HG02938 (cell line): ENCODE data around the gene WDR6.

Source experiments
- ATAC-seq: cut with Tn5 transposase; IDR thresholded peaks from one replicate; pipeline ENCODE4 v1.9.1; 2021; ENCODE audit warnings: mild to moderate bottlenecking, moderate library complexity; ENCODE audit not compliant: unreplicated experiment

Gene WDR6, protein sequence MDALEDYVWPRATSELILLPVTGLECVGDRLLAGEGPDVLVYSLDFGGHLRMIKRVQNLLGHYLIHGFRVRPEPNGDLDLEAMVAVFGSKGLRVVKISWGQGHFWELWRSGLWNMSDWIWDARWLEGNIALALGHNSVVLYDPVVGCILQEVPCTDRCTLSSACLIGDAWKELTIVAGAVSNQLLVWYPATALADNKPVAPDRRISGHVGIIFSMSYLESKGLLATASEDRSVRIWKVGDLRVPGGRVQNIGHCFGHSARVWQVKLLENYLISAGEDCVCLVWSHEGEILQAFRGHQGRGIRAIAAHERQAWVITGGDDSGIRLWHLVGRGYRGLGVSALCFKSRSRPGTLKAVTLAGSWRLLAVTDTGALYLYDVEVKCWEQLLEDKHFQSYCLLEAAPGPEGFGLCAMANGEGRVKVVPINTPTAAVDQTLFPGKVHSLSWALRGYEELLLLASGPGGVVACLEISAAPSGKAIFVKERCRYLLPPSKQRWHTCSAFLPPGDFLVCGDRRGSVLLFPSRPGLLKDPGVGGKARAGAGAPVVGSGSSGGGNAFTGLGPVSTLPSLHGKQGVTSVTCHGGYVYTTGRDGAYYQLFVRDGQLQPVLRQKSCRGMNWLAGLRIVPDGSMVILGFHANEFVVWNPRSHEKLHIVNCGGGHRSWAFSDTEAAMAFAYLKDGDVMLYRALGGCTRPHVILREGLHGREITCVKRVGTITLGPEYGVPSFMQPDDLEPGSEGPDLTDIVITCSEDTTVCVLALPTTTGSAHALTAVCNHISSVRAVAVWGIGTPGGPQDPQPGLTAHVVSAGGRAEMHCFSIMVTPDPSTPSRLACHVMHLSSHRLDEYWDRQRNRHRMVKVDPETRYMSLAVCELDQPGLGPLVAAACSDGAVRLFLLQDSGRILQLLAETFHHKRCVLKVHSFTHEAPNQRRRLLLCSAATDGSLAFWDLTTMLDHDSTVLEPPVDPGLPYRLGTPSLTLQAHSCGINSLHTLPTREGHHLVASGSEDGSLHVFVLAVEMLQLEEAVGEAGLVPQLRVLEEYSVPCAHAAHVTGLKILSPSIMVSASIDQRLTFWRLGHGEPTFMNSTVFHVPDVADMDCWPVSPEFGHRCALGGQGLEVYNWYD

GRCh38 chr3:49007068-49007770, at the start of gene WDR6:
Gene WDR6, plus strand, starts transcription at chr3:49007391. Its CDS starts 41 bp downstream, at chr3:49007432.
- ATAC-seq, result peak; percentile 79

GRCh38 chr3:48960841-48961413, 46.3 kb upstream of the WDR6 start:
- ATAC-seq, result no peak

DNA sequence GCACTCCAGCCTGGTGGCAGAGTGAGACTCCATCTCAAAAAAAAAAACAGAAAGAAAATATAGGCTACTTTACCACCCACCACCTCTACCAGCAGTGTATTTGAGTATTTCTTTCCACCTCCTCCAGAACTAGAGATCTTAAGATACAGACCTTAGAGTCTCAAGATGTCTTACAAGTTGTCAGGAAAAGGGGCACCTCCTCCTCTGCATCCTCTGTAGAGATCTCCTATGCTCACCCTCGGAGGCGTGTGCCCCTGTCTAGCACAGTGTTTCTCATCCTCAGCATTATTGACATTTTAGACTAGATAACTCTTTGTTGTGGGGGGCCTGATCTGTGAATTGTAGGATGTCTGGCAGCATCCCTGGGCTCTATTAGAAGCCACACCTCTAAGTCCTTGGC, 44.9 kb upstream of the WDR6 start:
- no peak for ATAC-seq

DNA sequence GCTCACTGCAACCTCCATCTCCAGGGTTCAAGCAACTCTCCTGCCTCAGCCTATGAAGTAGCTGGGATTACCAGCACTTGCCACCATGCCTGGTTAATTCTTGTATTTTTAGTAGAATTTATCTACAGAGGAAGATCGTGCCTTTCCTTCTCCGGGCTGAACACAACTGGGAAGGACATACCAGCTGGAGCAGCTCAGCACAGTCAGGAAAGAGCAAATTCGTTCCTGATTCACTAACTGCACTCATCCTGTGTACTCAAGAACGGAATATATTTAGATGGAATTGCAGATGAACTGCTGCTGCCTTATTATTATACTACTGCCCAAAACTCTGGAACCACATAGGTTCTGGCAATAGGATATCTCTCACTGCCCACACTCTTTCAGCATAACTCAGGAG, 44.3 kb upstream of the WDR6 start:
- no peak for ATAC-seq

GRCh38 chr3:48963591-48963990, 43.6 kb upstream of the WDR6 start:
- ATAC-seq, result no peak

GRCh38 chr3:48966367-48966766, 40.8 kb upstream of the WDR6 start:
- no peak for ATAC-seq

DNA sequence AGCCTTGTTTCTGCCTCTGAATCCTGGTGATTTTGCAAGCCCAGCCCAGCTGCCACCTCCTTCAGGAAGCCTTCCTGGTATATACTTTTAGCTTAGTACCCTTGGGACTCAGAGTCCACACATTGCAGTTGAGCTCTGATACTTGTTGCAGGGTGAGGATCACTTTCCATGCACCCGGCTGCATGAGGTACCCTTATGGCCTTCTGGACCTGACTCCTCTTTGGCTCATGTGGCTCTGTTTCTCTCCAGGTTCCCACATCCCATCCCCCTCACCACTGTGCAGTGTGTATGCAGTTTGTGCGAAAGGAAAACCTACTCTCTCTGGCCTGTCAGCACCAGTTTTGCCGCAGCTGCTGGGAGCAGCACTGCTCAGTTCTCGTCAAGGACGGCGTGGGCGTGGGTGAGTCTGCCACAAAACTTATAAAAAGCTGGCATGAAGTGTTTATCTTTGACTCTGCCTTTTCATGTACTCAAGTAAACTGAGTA, 40.3 kb upstream of the WDR6 start:
- no peak for ATAC-seq

- ATAC-seq, result no peak
Measured at GRCh38 chr3:48970586-48970985, 36.6 kb upstream of the WDR6 start.

DNA sequence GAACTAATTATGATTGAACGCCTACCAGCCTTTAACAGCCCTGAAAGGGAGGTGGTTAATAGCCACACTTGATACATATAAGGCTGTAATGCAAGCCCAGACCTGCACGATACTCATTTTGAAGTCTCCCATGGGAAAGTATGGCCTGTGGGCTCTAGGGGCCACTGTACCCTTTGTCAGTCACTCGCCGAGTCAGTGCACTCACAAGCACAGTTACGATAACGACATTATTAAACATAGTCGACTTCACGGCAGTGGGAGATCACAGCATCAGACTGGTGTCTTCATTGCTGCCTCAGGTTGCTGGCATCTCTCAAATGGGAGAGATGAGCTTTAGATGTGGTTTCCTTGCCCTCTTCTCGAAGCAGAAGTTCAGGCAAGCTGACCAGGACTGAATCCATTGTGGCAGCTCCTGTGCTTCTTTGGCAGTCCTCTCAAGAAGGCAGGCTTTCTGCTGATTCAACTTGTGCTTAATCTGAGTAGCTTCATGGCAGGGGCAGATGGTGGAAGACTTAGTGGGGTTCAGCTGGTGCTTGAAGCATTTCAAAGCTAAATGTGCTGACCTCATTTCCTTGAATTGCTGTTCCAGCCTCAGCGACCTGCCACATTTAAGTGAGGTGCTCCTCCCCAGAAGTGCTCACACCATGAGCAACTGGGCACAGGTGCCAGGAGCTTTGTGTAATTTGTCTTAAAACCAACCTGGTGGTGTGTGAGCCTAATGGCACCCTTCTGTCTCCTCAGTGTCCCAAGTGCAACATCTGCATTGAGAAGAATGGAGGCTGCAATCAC, 32.9 kb upstream of the WDR6 start:
- ATAC-seq, result no peak

GRCh38 chr3:48979451-48979850, 27.7 kb upstream of the WDR6 start:
- ATAC-seq, result no peak

- no peak for ATAC-seq
Measured at GRCh38 chr3:48980295-48980694, 26.9 kb upstream of the WDR6 start.

- no peak for ATAC-seq
Measured at GRCh38 chr3:48982016-48982415, 25.2 kb upstream of the WDR6 start.

GRCh38 chr3:48982686-48983085, 24.5 kb upstream of the WDR6 start:
- no peak for ATAC-seq

GRCh38 chr3:48983096-48983495, 24.1 kb upstream of the WDR6 start:
- ATAC-seq, result no peak

GRCh38 chr3:48984663-48985062, 22.5 kb upstream of the WDR6 start:
- ATAC-seq, result no peak

GRCh38 chr3:48985831-48986376, 21.3 kb upstream of the WDR6 start:
- no peak for ATAC-seq

DNA sequence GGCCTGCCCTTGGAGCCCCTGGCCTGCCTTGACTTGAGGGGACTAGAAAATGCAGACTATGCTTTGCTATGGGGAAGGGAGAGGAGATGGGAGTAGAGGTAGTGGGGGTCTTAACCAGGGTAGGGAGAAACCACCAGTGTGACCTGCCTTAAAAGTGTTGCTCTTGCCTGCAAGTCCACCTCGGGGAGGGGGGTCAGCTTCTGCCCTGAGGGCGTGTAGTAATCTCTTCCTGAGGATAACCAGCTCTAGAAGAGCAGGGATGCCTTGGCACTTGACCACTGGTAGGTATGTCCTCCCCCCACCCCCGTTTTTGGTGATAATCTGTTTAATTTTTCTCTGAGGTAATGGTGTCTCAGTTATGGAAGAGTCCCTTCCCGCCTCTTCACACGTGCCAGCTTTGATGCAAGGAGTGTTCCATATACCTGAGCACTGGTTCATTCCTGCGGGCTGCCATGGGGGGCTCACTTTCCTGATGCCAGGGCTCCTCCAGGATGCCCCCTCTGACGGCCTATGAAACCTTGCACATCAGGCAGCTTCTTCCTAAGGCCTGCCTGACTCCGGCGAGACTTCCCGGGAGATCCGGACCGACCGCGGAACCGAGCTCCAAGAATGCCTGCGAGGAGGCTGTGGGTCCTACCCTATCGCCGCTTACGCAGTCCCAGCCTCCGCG, 17.9 kb upstream of the WDR6 start:
- no peak for ATAC-seq

GRCh38 chr3:48989796-48990635, 17.2 kb upstream of the WDR6 start, which contains the start of gene P4HTM:
Gene P4HTM, plus strand, starts transcription at chr3:48990241. Its CDS starts 16 bp downstream, at chr3:48990257.
- ATAC-seq, result peak; percentile 44
